ENCODE measurements around the gene PKHD1. TPM values are rescaled to one million over a fixed set of nuclear protein-coding genes. Genes with fewer than 3 reads are reported as not detected.

The PKHD1 gene
- total and polyA plus RNA-seq, 2 of the 8 experiments (the other 6 are each of a cell fraction or from before 2014, with no cell fraction given): 0.06 to 0.09 TPM

DNA sequence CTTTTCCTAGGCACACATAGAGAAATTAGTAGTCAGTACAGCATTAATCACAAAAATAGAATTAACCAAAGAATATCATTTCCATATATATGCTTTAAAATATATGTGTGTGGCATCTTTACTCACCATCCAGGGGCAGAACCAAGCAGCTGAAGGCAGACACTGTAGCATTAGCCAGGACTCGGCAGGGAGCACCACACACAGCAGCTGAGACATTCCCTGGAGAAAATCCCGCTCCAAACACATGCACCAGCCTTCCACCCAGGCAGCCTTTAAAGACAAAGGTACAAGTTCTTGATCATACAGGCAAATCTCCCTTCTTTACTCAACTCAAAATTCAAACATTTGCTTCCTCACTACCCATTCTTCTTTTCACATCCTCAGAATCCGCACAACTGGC is 64.7 kb downstream of the PKHD1 start:
- Histone ChIP-seq H2BK12ac (ENCODE audit: low read depth, low read length) (no peak overlapping the region), H3K4ac (replicated peaks; ENCODE audit: insufficient read length, low read depth, low read length) (no peak overlapping the region), H3K36me3 (ENCODE audit: control insufficient read depth in 2 of 4, insufficient read depth in 4 of 4, low read length in 3 of 4) (no peaks in the 10 kb centered on the region), H3K14ac (ENCODE audit: insufficient read length) (no peak overlapping the region), H3K27ac (ENCODE audit: low read depth, low read length) (no peak overlapping the region), H3K23ac (ENCODE audit: insufficient read length) (no peak overlapping the region), H2BK5ac (ENCODE audit: low read depth, low read length) (no peak overlapping the region), H3K18ac (ENCODE audit: extremely low read depth, low read length) (no peak overlapping the region), H4K91ac (replicated peaks; ENCODE audit: insufficient read length, low read length) (no peak overlapping the region), H2AK5ac (ENCODE audit: low read depth, low read length) (no peak overlapping the region), H4K5ac (ENCODE audit: insufficient read length, low read depth, low read length) (no peak overlapping the region), H3K27me3 (replicated peaks in 1 of 4; ENCODE audit: control insufficient read depth in 3 of 4, extremely low read depth in 1 of 4, insufficient read depth in 3 of 4, low read length in 3 of 4) (no peaks in the 10 kb centered on the region), H2AFZ (ENCODE audit: low read length) (no peak overlapping the region), H3K9me3 (ENCODE audit: insufficient read depth in 2 of 2, low read depth in 1 of 2, low read length in 1 of 2) (no peaks in the 10 kb centered on the region), H3K4me2 (ENCODE audit: insufficient read depth in 1 of 2, low read depth in 2 of 2, low read length in 2 of 2) (no peak overlapping the region), H2BK120ac (replicated peaks; ENCODE audit: low read depth, low read length) (no peak overlapping the region), H4K8ac (ENCODE audit: extremely low read depth, insufficient read depth, low read length) (no peak overlapping the region), H3K23me2 (ENCODE audit: low read depth, low read length) (no peaks in the 10 kb centered on the region), H2BK15ac (ENCODE audit: low read length) (no peak overlapping the region), H3K79me2 (ENCODE audit: control insufficient read depth in 1 of 2, insufficient read depth in 2 of 2, low read length in 2 of 2) (no peaks in the 10 kb centered on the region), H3K9ac (replicated peaks in 1 of 4; ENCODE audit: extremely low read depth in 1 of 4, low read depth in 3 of 4, low read length in 3 of 4) (no peak overlapping the region), H3K4me3 (ENCODE audit: extremely low read depth in 1 of 4, insufficient read depth in 2 of 4, low read depth in 3 of 4, low read length in 4 of 4) (no peak overlapping the region), H3K56ac (replicated peaks; ENCODE audit: insufficient read length, low read depth, low read length) (no peak overlapping the region), H4K20me1 (replicated peaks in 1 of 2; ENCODE audit: control insufficient read depth in 1 of 2, insufficient read depth in 2 of 2, low read length in 2 of 2) (no peaks in the 10 kb centered on the region), H3K79me1 (ENCODE audit: low read depth, low read length) (no peaks in the 10 kb centered on the region), H3K4me1 (replicated peaks in 1 of 4; ENCODE audit: control insufficient read depth in 3 of 4, insufficient read depth in 4 of 4, low read length in 3 of 4) (peaks cover 0 to 3% (median 0%) of the 10 kb centered on the region in 4 experiments; a peak in 2 of 7 replicates), H2BK20ac (ENCODE audit: low read length) (no peak overlapping the region)
- no peak for FAIRE-seq
- CTCF ChIA-PET (ENCODE audit: partially characterized antibody): interaction anchor here (0.5 to 4.4 kb wide), 8 partner anchors 8 to 918 kb away, joined by 3 to 30 read pairs (median 3); no protein-coding TSS in a partner anchor
- POLR2A ChIA-PET (ENCODE audit: partially characterized antibody): no interaction called here
- TF ChIP-seq SIRT6 (IDR thresholded peaks at IDR 0.05; ENCODE audit: low read length) (no peak), SUZ12 (IDR thresholded peaks at IDR 0.05; ENCODE audit: low read length) (no peak), CREB1 (IDR thresholded peaks at IDR 0.05) (no peak), CHD1 (IDR thresholded peaks at IDR 0.05; ENCODE audit: low read depth, low read length) (no peak), SIN3A (conservative IDR thresholded peaks at IDR 0.05 in 1 of 2, IDR thresholded peaks at IDR 0.05 in 1 of 2; ENCODE audit: low read depth in 1 of 2, low read length in 2 of 2) (no peak), CEBPB (IDR thresholded peaks at IDR 0.05; ENCODE audit: low read depth, low read length) (no peak), RBBP5 (IDR thresholded peaks at IDR 0.05; ENCODE audit: borderline replicate concordance, low read depth, low read length) (no peak)
- TF ChIP-seq, protein P1, sequence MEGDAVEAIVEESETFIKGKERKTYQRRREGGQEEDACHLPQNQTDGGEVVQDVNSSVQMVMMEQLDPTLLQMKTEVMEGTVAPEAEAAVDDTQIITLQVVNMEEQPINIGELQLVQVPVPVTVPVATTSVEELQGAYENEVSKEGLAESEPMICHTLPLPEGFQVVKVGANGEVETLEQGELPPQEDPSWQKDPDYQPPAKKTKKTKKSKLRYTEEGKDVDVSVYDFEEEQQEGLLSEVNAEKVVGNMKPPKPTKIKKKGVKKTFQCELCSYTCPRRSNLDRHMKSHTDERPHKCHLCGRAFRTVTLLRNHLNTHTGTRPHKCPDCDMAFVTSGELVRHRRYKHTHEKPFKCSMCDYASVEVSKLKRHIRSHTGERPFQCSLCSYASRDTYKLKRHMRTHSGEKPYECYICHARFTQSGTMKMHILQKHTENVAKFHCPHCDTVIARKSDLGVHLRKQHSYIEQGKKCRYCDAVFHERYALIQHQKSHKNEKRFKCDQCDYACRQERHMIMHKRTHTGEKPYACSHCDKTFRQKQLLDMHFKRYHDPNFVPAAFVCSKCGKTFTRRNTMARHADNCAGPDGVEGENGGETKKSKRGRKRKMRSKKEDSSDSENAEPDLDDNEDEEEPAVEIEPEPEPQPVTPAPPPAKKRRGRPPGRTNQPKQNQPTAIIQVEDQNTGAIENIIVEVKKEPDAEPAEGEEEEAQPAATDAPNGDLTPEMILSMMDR (IDR thresholded peaks at IDR 0.05; ENCODE audit: control extremely low read depth in 1 of 3, insufficient read depth in 1 of 3, low read depth in 1 of 3, low read length in 3 of 3): no peak
- TF ChIP-seq, protein P2, sequence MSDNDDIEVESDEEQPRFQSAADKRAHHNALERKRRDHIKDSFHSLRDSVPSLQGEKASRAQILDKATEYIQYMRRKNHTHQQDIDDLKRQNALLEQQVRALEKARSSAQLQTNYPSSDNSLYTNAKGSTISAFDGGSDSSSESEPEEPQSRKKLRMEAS (IDR thresholded peaks at IDR 0.05): no peak
- TF ChIP-seq, protein P3, sequence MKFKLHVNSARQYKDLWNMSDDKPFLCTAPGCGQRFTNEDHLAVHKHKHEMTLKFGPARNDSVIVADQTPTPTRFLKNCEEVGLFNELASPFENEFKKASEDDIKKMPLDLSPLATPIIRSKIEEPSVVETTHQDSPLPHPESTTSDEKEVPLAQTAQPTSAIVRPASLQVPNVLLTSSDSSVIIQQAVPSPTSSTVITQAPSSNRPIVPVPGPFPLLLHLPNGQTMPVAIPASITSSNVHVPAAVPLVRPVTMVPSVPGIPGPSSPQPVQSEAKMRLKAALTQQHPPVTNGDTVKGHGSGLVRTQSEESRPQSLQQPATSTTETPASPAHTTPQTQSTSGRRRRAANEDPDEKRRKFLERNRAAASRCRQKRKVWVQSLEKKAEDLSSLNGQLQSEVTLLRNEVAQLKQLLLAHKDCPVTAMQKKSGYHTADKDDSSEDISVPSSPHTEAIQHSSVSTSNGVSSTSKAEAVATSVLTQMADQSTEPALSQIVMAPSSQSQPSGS (IDR thresholded peaks at IDR 0.05; ENCODE audit: low read length): no peak
- WGBS, 2 experiments (ENCODE audit: extremely low coverage in 1 of 2, insufficient coverage in 1 of 2, insufficient read length in 1 of 2, insufficient replicate concordance in 2 of 2, low coverage in 1 of 2, low lambda C conversion rate in 2 of 2, missing lambda C conversion rate in 1 of 2): 82% methylated on average over 3 of the region's 3 CpGs; no CpG with 5 or more reads in 1 of the 2 experiments
- DNase-seq (ENCODE audit: low read depth in 1 of 2, low spot score in 2 of 2): no peak

Measured in H1 (cell line).